Smooth muscle cell (in vitro differentiated cells): ENCODE measurements around the gene ARR3. TPM values are rescaled to one million over a fixed set of nuclear protein-coding genes. Genes with fewer than 3 reads are reported as not detected.

Experiments
- DNase-seq: peaks from one replicate; lab custom pipeline; 2025; ENCODE audit not compliant: unreplicated experiment; lab: John Stamatoyannopoulos, UW
- H2AFZ ChIP-seq: fragments of 200-600 bp; sonication (generic); 2 replicates; pipeline ENCODE4 v1.6.0; 2016; ENCODE audit warnings: antibody characterized with exemption, low read depth, mild to moderate bottlenecking
- H3F3A ChIP-seq: fragments of 200-600 bp; sonication (generic); 2 replicates; pipeline ENCODE4 v1.6.0; 2017; ENCODE audit warnings: antibody characterized with exemption, low read depth
- H3K27ac ChIP-seq: fragments of 200-600 bp; sonication (generic); 2 replicates; pipeline ENCODE4 v1.5.1; 2016; ENCODE audit warnings: low read depth, mild to moderate bottlenecking
- H3K27me3 ChIP-seq: fragments of 200-600 bp; sonication (generic); 2 replicates; pipeline ENCODE4 v1.6.1; 2016; ENCODE audit warnings: low read depth, mild to moderate bottlenecking
- H3K36me3 ChIP-seq: fragments of 200-600 bp; sonication (generic); 2 replicates; pipeline ENCODE4 v1.5.1; 2016; ENCODE audit warnings: low read depth
- H3K4me1 ChIP-seq: fragments of 200-600 bp; sonication (generic); 2 replicates; pipeline ENCODE4 v1.5.1; 2016; ENCODE audit warnings: low read depth
- H3K4me2 ChIP-seq: fragments of 200-600 bp; sonication (generic); 2 replicates; pipeline ENCODE4 v1.6.0; 2016; ENCODE audit warnings: mild to moderate bottlenecking
- H3K4me3 ChIP-seq: fragments of 200-600 bp; sonication (generic); 2 replicates; pipeline ENCODE4 v1.5.1; 2016; ENCODE audit warnings: mild to moderate bottlenecking
- H3K79me2 ChIP-seq: fragments of 200-600 bp; sonication (generic); 2 replicates; pipeline ENCODE4 v1.6.0; 2016; ENCODE audit warnings: low read depth, mild to moderate bottlenecking
- H3K9ac ChIP-seq: fragments of 200-600 bp; sonication (generic); 2 replicates; pipeline ENCODE4 v1.6.0; 2016; ENCODE audit warnings: low read depth
- H3K9me3 ChIP-seq: fragments of 200-600 bp; sonication (generic); replicated peaks from 2 replicates; pipeline ENCODE4 v1.5.1; 2016; ENCODE audit warnings: low read depth
- H4K20me1 ChIP-seq: fragments of 200-600 bp; sonication (generic); 2 replicates; pipeline ENCODE4 v1.6.0; 2016; ENCODE audit warnings: low read depth
- WGBS: methylation state at CpG from one replicate; pipeline ENCODE4 v1.1.7; 2016; ENCODE audit warnings: low lambda C conversion rate; 5-methylcytosine and 5-hydroxymethylcytosine counted together
- polyA plus RNA-seq: library from polyadenylated mRNA; unstranded; fragments of >200 nt; fragmentation: Nextera tagmentation; extraction: Ambion mirVana; gene quantifications from 2 replicates; pipeline ENCODE4 v1.2.1, GENCODE V29; 2016
- total RNA-seq: library from RNA; depleted of rRNA; stranded (reverse); fragments of >200 nt; gene quantifications from 2 replicates; pipeline ENCODE4 v1.2.3, GENCODE V29; 2014
- TF ChIP-seq, protein P1 (sequence below): fragments of 200-600 bp; sonication (generic); IDR thresholded peaks from 2 replicates; pipeline ENCODE4 v1.5.1; 2017; ENCODE audit warnings: borderline replicate concordance, mild to moderate bottlenecking, antibody characterized with exemption; ENCODE audit not compliant: insufficient read depth, poor library complexity, severe bottlenecking

The ARR3 gene
- total and polyA plus RNA-seq, 2 experiments from 2014 or later, result not detected

DNA sequence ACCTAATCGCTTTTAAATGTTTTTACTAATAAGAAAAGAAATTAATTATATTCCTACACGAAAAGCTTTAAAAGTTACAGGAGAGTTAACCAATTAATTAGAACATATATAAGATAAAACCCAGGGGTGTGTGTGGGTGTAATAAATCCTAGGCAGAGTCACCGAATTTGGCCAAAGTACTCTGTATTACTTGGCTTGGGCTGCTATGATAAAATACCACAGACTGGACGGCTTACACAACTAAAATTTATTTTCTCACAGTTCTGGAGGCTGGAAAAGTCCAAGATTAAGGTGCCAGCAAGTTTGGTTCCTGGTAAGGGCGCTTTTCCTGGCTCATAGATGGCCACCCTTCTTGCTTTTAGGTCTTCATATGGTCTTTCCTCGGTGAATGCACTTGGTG is 23.3 kb upstream of the ARR3 start:
- no peaks in the 10 kb centered on the region for H3K27me3 ChIP-seq
- no peak for DNase-seq
- H2AFZ ChIP-seq, result no peak overlapping the region
- no peaks in the 10 kb centered on the region for H3K9me3 ChIP-seq
- no peaks in the 10 kb centered on the region for H3F3A ChIP-seq
- no peak overlapping the region for H3K27ac ChIP-seq
- H3K9ac ChIP-seq, result no peak overlapping the region
- H3K4me1 ChIP-seq, result no peaks in the 10 kb centered on the region
- 74% methylated on average over 6 of the region's 6 CpGs for WGBS
- no peak overlapping the region for H3K4me3 ChIP-seq
- no peak overlapping the region for H3K4me2 ChIP-seq
- TF ChIP-seq, protein P1, sequence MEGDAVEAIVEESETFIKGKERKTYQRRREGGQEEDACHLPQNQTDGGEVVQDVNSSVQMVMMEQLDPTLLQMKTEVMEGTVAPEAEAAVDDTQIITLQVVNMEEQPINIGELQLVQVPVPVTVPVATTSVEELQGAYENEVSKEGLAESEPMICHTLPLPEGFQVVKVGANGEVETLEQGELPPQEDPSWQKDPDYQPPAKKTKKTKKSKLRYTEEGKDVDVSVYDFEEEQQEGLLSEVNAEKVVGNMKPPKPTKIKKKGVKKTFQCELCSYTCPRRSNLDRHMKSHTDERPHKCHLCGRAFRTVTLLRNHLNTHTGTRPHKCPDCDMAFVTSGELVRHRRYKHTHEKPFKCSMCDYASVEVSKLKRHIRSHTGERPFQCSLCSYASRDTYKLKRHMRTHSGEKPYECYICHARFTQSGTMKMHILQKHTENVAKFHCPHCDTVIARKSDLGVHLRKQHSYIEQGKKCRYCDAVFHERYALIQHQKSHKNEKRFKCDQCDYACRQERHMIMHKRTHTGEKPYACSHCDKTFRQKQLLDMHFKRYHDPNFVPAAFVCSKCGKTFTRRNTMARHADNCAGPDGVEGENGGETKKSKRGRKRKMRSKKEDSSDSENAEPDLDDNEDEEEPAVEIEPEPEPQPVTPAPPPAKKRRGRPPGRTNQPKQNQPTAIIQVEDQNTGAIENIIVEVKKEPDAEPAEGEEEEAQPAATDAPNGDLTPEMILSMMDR, result no peak
- no peaks in the 10 kb centered on the region for H3K36me3 ChIP-seq
- H3K79me2 ChIP-seq, result no peaks in the 10 kb centered on the region
- H4K20me1 ChIP-seq, result no peaks in the 10 kb centered on the region

DNA sequence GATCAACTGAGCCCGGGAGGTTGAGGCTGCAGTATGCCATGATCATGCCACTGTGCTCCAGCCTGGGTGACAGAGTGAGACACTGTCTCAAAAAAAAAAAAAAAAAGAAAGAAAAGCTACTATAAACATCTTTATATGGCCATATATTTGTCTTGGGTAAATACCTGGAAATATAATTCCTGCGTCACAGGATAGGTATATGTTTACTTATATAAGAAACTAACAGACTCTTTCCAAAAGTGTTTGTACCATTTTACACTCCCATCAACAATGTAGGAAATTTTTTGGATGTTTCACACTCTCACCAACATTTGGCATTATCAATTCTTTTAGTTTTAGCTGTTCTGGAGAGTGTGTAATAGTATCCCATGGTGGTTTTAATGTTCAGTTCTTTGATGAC is 20.9 kb upstream of the ARR3 start:
- Histone ChIP-seq H3K9me3 (no peaks in the 10 kb centered on the region), H4K20me1 (no peaks in the 10 kb centered on the region), H3K79me2 (no peaks in the 10 kb centered on the region), H3K9ac (no peak overlapping the region), H3K4me1 (no peaks in the 10 kb centered on the region), H2AFZ (no peak overlapping the region), H3K27me3 (no peaks in the 10 kb centered on the region), H3K36me3 (no peaks in the 10 kb centered on the region), H3K4me2 (no peak overlapping the region), H3K27ac (no peak overlapping the region), H3K4me3 (no peak overlapping the region), H3F3A (no peaks in the 10 kb centered on the region)
- 94% methylated on average over 2 of the region's 2 CpGs for WGBS
- TF ChIP-seq, protein P1, result no peak
- DNase-seq, result no peak

DNA sequence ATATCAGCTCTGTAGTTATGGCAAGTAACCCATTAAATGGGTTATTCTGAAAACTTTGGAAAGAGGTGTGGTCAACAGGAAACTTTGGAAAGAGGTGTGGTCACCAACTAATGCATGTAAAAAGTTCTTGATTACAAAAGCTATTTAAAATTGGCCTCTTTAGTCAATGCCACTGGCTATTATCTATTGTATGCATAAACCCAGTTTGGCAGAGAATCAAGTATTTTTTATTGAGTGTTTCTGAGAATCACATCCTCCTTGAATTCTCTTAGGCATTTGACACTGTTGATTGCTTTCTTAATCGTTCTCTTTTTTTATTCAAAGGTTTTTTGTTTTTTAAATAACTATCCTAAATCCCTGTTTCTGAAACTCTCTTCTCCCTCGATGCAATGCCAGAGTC is 15.6 kb upstream of the ARR3 start:
- H3K36me3 ChIP-seq, result no peaks in the 10 kb centered on the region
- H4K20me1 ChIP-seq, result no peaks in the 10 kb centered on the region
- H3K4me3 ChIP-seq, result no peak overlapping the region
- no peaks in the 10 kb centered on the region for H3K4me1 ChIP-seq
- H2AFZ ChIP-seq, result no peak overlapping the region
- H3K9ac ChIP-seq, result no peak overlapping the region
- H3F3A ChIP-seq, result no peaks in the 10 kb centered on the region
- 59% methylated on average over 2 of the region's 2 CpGs for WGBS
- TF ChIP-seq, protein P1, result no peak
- H3K4me2 ChIP-seq, result no peak overlapping the region
- no peaks in the 10 kb centered on the region for H3K79me2 ChIP-seq
- H3K27me3 ChIP-seq, result no peaks in the 10 kb centered on the region
- no peaks in the 10 kb centered on the region for H3K9me3 ChIP-seq
- no peak for DNase-seq
- no peak overlapping the region for H3K27ac ChIP-seq

DNA sequence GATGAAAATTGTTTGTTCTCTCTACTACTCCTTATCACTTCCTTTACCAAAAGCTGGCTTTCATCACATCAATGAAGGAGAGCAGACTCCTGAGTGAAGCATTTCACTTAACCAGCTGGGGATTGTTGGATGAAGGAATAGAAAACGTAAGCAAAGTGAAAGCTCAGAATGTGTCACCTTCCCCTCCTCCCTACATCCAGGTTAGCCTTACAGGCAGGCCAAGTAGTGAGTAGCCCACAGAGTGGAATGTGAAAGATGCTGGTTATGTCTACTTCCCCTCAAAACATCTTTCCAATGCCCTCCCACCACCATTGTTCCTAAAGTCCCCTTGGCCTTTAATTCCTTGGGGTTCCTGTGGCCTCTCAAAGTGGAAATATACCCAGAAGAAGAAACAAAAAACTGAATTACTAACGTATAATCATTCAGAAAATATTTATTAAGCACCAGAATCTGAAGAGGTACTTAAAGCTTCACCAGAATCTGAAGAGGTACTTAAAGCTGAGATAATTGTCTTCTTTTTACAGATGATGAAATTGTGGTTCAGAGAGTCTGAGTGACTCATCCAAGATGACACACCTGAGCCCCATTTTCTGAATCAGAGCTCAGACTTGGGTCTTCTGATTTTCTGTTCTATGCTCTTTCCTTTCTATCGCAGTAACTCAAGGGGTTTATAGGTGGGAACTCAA is 14.6 kb upstream of the ARR3 start:
- peak overlapping the region; percentile 17 for H3K9ac ChIP-seq
- no peaks in the 10 kb centered on the region for H3K4me1 ChIP-seq
- no peaks in the 10 kb centered on the region for H3K9me3 ChIP-seq
- H3K36me3 ChIP-seq, result no peaks in the 10 kb centered on the region
- WGBS, result 63% methylated on average over 3 of the region's 3 CpGs
- H3K27ac ChIP-seq, result peak overlapping the region; percentile 87
- TF ChIP-seq, protein P1, result no peak
- H2AFZ ChIP-seq, result no peak overlapping the region
- no peaks in the 10 kb centered on the region for H4K20me1 ChIP-seq
- no peak overlapping the region for H3K4me3 ChIP-seq
- no peaks in the 10 kb centered on the region for H3F3A ChIP-seq
- DNase-seq, result no peak
- no peaks in the 10 kb centered on the region for H3K27me3 ChIP-seq
- H3K79me2 ChIP-seq, result no peaks in the 10 kb centered on the region
- H3K4me2 ChIP-seq, result no peak overlapping the region
